ENCODE data around the gene PIK3R1.
A peak's percentile ranks its signal among the peaks of the same experiment; 100 is the strongest.

Gene PIK3R1

DNA sequence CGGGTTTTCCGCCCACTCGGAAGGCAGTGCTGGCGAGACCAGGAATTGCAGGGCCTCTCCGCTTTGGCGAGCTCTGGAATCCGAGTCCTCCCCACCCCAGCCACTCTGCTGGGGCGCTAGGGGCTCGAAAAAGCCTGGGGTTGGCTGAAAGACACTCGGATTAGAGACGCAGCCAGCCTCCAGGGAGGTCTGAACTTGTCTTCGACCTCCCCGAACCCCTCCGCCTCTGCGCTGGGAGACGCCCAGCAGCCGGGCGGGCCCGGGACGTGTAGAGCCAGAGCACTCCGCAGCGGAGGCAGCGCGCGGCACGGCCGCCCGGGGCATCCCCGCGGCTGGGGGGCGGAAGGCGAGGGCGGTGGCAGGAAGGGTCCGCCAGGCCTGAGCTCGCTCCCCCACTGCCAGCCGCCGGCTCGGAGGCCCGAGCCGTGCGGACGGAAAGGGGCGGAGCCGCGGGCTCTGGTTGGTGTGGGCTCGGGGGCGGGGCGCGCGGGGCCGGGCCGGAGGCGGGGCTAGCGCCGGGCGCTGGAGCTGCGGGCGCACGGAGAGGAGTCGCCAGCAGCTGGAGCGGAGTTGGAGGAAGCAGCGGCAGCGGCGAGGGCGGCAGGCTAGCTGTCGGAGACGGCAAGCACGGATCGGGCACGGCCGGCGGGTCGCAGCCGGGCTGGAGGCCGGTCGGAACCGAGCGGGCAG is at the start of gene PIK3R1:
Gene PIK3R1, plus strand, starts transcription at position 549 of the 690 bp plus-strand sequence. CDS start 10,920 bp downstream, outside the sequence.
- H3K36me3 ChIP-seq (replicated peaks): no peaks in the 10 kb centered on the region
- TF ChIP-seq, protein P1, sequence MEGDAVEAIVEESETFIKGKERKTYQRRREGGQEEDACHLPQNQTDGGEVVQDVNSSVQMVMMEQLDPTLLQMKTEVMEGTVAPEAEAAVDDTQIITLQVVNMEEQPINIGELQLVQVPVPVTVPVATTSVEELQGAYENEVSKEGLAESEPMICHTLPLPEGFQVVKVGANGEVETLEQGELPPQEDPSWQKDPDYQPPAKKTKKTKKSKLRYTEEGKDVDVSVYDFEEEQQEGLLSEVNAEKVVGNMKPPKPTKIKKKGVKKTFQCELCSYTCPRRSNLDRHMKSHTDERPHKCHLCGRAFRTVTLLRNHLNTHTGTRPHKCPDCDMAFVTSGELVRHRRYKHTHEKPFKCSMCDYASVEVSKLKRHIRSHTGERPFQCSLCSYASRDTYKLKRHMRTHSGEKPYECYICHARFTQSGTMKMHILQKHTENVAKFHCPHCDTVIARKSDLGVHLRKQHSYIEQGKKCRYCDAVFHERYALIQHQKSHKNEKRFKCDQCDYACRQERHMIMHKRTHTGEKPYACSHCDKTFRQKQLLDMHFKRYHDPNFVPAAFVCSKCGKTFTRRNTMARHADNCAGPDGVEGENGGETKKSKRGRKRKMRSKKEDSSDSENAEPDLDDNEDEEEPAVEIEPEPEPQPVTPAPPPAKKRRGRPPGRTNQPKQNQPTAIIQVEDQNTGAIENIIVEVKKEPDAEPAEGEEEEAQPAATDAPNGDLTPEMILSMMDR (IDR thresholded peaks at IDR 0.05; ENCODE audit: low read depth, low read length, missing control alignments): peak; percentile 60
- peak within 1 kb of the TSS; percentile 87 for H3K4me3 ChIP-seq (ENCODE audit: low read depth, low read length)
- peak within 1 kb of the TSS; percentile 96 for H3K27ac ChIP-seq
- H3K27me3 ChIP-seq (replicated peaks): no peaks in the 10 kb centered on the region
- in situ Hi-C loops (cut with HindIII; ENCODE audit: low pct_ligation_motif_present, low sequenced_read_pairs): no loop called here
- DNase-seq: peak; percentile 88

DNA sequence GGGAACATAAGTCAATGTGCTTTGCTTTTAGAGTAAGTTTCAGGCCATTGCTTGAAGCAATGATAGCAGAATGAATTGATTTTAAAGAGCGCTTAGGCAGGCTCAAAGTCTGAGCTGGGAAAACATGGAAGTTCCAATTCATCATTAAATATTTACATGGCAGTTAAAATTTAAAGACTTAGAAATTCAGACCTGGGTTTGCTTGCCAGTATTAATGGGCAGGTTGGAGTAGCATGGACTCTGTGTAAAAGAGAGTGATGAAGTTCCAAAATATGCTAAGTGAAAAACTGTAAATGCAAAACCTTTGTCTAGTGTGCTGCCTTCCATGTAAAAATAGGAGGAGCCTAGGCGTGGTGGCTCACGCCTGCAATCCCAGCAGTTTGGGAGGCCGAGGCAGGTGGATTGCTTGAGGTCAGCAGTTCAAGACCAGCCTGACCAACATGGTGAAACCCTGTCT is 48.3 kb upstream of the PIK3R1 start:
- TF ChIP-seq, protein P1 (IDR thresholded peaks at IDR 0.05; ENCODE audit: low read depth, low read length, missing control alignments): no peak
- no peak overlapping the region for H3K27ac ChIP-seq
- H3K27me3 ChIP-seq (replicated peaks): no peaks in the 10 kb centered on the region
- no peak for DNase-seq
- in situ Hi-C loops (cut with HindIII; ENCODE audit: low pct_ligation_motif_present, low sequenced_read_pairs): no loop called here
- H3K4me3 ChIP-seq (ENCODE audit: low read depth, low read length): no peak overlapping the region
- H3K36me3 ChIP-seq (replicated peaks): no peaks in the 10 kb centered on the region

GRCh38 chr5:68169903-68170302 is 45.7 kb upstream of the PIK3R1 start:
- Histone ChIP-seq H3K4me3 (ENCODE audit: low read depth, low read length) (no peak overlapping the region), H3K27ac (no peak overlapping the region), H3K27me3 (replicated peaks) (no peaks in the 10 kb centered on the region), H3K36me3 (replicated peaks) (no peaks in the 10 kb centered on the region)
- in situ Hi-C loops (cut with HindIII; ENCODE audit: low pct_ligation_motif_present, low sequenced_read_pairs): no loop called here
- DNase-seq: no peak
- TF ChIP-seq, protein P1 (IDR thresholded peaks at IDR 0.05; ENCODE audit: low read depth, low read length, missing control alignments): no peak

DNA sequence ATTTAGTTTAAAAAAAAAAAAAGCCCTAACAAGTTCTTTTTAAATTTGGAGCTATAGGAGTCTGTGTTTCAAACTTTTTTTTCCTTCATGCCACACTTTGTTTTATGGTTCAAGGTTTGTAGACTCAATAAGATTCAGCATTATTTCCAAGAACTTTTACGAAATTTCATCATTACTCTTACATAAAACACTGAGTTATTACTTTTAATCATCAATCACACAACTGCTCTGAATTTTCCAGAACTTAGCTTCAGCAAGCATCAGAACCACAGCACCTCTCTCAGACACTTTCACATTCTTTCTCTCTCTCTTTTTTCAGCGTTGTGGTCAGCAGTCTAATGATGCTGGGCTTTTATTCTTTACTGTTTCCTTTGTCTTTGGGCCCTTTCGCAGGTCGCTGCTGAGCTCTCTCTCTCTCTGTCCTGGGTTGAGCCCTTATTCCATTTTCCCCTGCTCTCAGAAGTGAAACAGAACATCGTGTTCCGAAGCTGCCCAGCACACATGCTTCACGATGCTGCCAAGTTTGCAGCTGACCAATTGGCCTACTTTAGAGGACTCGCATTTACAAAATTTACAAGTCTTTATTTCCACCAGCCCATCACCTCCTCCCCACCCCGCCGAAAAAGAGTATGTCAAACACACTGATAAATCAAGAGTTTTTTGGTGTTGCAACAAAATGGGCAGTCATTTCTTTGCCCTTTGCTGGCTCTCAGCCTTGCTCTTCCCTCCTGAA is 44.6 kb upstream of the PIK3R1 start:
- no peaks in the 10 kb centered on the region for H3K36me3 ChIP-seq (replicated peaks)
- H3K4me3 ChIP-seq (ENCODE audit: low read depth, low read length): no peak overlapping the region
- H3K27me3 ChIP-seq (replicated peaks): no peaks in the 10 kb centered on the region
- no peak overlapping the region for H3K27ac ChIP-seq
- TF ChIP-seq, protein P1 (IDR thresholded peaks at IDR 0.05; ENCODE audit: low read depth, low read length, missing control alignments): no peak
- DNase-seq: no peak
- in situ Hi-C loops (cut with HindIII; ENCODE audit: low pct_ligation_motif_present, low sequenced_read_pairs): no loop called here

DNA sequence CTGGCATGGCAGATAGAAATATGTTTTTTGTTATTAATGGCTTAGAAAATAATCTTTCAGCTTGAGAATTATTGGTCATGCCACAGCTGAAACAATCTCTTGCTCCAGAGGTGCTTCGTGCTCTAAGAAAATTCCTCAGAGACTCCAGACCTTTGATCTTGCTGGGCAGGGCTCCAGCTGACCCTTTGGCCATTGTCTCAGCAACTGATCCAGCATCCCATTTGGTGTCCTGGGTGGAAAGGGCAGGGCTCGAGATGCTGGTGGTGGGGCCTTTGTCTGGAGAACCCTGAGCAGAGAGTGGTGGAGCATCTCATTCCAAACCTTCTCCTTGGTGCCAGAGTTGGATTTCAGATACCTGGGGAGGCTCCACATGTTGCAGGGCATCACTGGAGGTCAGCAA is 43.2 kb upstream of the PIK3R1 start:
- Histone ChIP-seq H3K4me3 (ENCODE audit: low read depth, low read length) (no peak overlapping the region), H3K36me3 (replicated peaks) (no peaks in the 10 kb centered on the region), H3K27me3 (replicated peaks) (no peaks in the 10 kb centered on the region), H3K27ac (no peak overlapping the region)
- in situ Hi-C loops (cut with HindIII; ENCODE audit: low pct_ligation_motif_present, low sequenced_read_pairs): no loop called here
- TF ChIP-seq, protein P1 (IDR thresholded peaks at IDR 0.05; ENCODE audit: low read depth, low read length, missing control alignments): no peak
- DNase-seq: no peak

Data from brain microvascular endothelial cell (primary cell).